GM12874 (cell line): Measurements from ENCODE around the gene RPL12.

Experiments
- TF ChIP-seq, protein P1 (sequence below): IDR thresholded peaks from 2 replicates; pipeline ENCODE4 v1.5.1; 2011; ENCODE audit warnings: low read depth, mild to moderate bottlenecking, control low read depth, low read length, moderate library complexity; ENCODE audit not compliant: insufficient read depth

The RPL12 gene

DNA sequence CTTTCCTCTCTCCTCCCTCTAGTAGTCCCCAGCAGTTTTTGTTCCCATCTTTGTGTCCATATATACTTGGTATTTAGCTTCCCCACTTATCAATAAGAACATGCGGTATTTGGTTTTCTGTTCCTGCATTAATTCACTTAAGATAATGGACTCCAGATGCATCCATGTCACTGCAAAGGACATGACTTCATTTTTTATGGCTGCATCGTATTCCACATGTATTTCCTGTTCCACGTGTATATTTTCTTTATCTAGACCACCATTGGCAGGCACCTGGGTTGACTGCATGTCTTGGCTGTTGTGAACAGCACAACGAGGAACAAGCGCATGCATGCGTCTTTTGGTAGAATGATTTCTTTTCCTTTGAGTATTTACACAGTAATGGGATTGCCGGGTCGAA lies 20.8 kb downstream of the RPL12 start:
- TF ChIP-seq, protein P1, sequence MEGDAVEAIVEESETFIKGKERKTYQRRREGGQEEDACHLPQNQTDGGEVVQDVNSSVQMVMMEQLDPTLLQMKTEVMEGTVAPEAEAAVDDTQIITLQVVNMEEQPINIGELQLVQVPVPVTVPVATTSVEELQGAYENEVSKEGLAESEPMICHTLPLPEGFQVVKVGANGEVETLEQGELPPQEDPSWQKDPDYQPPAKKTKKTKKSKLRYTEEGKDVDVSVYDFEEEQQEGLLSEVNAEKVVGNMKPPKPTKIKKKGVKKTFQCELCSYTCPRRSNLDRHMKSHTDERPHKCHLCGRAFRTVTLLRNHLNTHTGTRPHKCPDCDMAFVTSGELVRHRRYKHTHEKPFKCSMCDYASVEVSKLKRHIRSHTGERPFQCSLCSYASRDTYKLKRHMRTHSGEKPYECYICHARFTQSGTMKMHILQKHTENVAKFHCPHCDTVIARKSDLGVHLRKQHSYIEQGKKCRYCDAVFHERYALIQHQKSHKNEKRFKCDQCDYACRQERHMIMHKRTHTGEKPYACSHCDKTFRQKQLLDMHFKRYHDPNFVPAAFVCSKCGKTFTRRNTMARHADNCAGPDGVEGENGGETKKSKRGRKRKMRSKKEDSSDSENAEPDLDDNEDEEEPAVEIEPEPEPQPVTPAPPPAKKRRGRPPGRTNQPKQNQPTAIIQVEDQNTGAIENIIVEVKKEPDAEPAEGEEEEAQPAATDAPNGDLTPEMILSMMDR, result no peak

DNA sequence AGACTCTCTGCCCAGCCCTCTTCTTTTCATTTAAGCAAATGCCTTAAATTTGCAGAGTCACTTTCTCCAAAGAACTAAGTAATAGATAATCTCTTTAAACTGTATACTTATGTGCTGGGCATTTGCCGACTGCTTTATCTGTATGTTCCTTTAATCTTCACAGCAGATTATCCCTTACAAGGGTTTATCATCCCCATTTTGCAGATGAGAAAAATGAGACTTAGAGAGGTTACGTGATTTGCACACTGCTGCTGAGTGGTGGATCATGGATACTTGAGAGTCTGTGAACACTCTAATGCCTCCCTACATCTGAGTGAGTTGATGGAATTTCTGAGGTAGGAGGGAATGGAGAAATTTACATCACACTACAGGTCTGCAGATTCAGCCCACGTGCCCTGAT lies 22.9 kb downstream of the RPL12 start:
- TF ChIP-seq, protein P1, result no peak

DNA sequence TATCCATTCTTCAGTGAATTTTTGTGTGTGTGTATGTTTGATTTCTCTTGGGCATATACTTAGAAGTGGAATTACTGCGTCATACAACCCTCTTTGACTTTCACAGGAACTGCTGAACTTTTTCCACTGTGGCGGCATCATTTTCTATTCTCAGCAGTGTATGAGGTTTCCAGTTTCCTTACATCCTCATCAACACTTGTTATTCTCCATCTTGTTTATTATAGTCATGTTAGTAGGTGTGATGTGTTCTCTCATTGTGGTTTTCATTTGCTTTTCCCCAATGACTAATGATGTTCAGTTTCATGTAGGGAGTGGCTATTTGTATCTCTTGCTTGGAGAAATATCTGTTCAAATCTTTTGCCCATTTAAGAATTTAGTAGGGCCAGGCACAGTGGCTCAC lies 24.4 kb downstream of the RPL12 start:
- TF ChIP-seq, protein P1, result no peak

DNA sequence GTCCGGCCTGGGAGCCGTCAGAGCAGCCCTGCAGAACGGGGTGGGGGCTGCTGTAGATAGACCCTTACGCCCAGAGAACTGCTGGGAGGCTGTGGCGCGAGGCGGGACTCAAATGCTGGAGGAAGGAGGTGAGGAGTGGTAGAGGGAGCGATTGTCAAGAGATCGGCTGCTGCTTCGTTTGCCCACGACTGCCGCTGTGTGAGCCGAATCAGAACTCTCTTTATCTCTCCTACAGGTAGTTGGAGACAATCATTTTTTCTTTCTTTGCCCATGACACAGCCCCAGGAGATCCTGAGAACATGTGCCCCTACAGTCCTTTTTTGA lies 26.6 kb downstream of the RPL12 start:
- TF ChIP-seq, protein P1, result no peak

DNA sequence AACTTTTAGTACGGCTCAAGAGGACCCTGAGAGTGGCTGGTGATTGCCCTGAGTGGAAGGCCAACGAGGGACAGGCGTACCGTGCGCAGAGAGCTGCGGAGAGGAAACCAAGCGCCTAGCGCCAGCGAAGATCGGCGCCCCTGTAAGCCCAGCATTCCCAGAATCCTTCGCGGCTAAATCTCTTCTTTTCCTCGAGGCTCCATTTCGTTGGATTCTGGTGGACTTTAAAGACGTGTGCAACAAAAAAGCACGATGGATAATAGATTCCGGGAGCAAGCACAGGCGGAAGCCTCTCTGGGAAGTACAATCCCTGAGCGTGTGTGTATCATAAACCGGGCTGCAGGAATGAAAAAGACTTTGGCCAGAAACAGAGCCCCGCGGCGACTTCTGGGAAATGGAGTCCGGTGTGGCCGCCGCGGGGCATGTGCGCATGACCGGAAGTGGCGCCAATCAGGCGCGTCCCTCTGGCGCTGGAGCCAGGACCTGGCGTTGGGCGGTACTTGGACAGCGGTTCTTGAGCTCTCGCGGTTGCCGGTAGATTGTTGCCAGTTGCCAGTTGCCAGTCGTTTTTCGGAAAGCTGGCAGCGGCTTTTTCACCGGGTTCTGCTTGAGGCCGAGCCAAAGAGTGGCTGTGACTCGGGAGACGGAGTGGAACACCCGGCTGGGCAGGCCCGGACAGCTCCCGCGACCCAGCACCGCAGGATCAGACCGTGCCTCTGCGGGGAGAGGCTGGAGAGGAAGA lies 27.1 kb downstream of the RPL12 start, which contains the start of gene ZNF79:
TSS of gene ZNF79 (plus strand) at position 449 of the 742 bp plus-strand sequence. CDS start 406 bp downstream, outside the sequence.
- TF ChIP-seq, protein P1, result no peak

DNA sequence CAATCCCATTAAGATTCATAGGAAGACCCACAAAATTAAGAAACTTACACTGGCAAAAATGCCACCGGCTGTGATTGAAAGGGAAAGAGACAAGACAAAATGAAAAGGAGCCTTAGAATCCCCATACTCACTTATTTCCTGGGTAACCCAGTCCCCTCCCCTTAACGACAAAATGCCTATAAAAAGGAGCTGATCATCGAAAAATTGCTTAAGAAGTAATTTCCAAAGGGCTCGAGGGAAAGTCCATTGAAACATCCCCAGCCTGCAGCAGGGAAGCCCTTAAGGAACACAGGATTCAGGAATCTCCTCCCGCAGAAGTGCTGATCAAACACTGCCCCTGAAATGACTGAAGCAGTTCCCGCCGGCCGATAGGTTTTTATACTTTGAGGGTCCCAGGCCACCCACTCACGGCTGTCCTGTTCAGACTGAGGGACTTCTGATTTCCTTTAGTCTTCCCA lies 27.7 kb downstream of the RPL12 start:
- TF ChIP-seq, protein P1, result no peak

DNA sequence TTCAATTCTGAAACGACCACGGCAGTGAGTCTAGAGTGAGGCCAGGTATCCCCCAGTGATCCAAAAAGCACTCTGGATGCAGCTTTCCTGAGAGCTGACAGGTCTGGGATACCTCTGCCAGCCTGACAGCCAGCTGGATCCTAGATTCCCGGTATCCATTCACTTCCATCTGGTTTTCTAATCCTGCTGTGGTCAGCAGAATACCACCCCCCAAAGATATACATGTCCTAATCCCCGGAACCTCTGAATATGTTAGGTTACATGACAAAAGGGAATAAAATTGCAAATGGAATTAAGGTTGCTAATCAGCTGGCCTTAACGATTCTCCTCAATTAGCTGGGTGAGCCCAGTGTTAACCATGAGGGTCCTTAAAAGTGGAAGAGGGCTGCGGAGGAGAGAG lies 28.4 kb downstream of the RPL12 start:
- TF ChIP-seq, protein P1, result no peak
